Activated CD8-positive, alpha-beta T cell treated with anti-CD3 and anti-CD28 coated beads for 36 hours (primary cell): ENCODE data around the gene SUGCT. TPM values are rescaled to one million over a fixed set of nuclear protein-coding genes. Genes with fewer than 3 reads are reported as not detected.

Experiments used
- ATAC-seq: fragments of 200-7000 bp; cut with Tn5 transposase; one replicate; pipeline ENCODE4 v1.10.0; 2021; ENCODE audit warnings: mild to moderate bottlenecking, moderate library complexity
- CTCF ChIA-PET: fragments of 350-600 bp; sonication (Branson Sonifier 250); formaldehyde crosslinking; loops from one replicate; lab custom pipeline; 2021; ENCODE audit warnings: antibody characterized with exemption; lab: Charles Lee
- POLR2A ChIA-PET: fragments of 350-600 bp; sonication (Branson Sonifier 250); formaldehyde crosslinking; loops from one replicate; lab custom pipeline; 2021; ENCODE audit warnings: antibody characterized with exemption; lab: Charles Lee
- DNase-seq: peaks from one replicate; pipeline ENCODE4 v3.0.0-alpha.2; 2020
- H3K27ac Mint-ChIP-seq: one replicate; pipeline ENCODE4 v1.8.0; 2021; ENCODE audit warnings: mild to moderate bottlenecking, mixed read lengths
- H3K27me3 Mint-ChIP-seq: one replicate; pipeline ENCODE4 v1.8.0; 2021; ENCODE audit warnings: mixed read lengths
- H3K36me3 Mint-ChIP-seq: one replicate; pipeline ENCODE4 v1.8.0; 2021; ENCODE audit warnings: low read depth, mixed read lengths
- H3K4me1 Mint-ChIP-seq: one replicate; pipeline ENCODE4 v1.8.0; 2021; ENCODE audit warnings: low read depth, mixed read lengths
- H3K4me3 Mint-ChIP-seq: one replicate; pipeline ENCODE4 v1.8.0; 2021; ENCODE audit warnings: mild to moderate bottlenecking, moderate library complexity, mixed read lengths
- H3K9me3 Mint-ChIP-seq: one replicate; pipeline ENCODE4 v1.8.0; 2021; ENCODE audit warnings: mixed read lengths
- CTCF ChIP-seq: fragments of 200-600 bp; IDR thresholded peaks from one replicate; pipeline ENCODE4 v1.8.0; 2022; ENCODE audit warnings: antibody characterized with exemption, mild to moderate bottlenecking
- intact Hi-C: fragments of 100-400 bp; cut with micrococcal nuclease; formaldehyde crosslinking; loops from one replicate; pipeline ENCODE4 v1.10.0; 2022
- total RNA-seq, 2 experiments: library from RNA; stranded (reverse); gene quantifications; one replicate each; pipeline ENCODE4 v1.2.3, GENCODE V29; 2021

Gene SUGCT
- total RNA-seq, 2 experiments from 2014 or later: 1.6 to 2.0 TPM

- no peaks in the 10 kb centered on the region for H3K9me3 Mint-ChIP-seq
- ChIA-PET POLR2A (no interaction called here), CTCF (no interaction called here)
- H3K27me3 Mint-ChIP-seq: no peaks in the 10 kb centered on the region
- H3K36me3 Mint-ChIP-seq: peaks cover 18% of the 10 kb centered on the region
- peak overlapping the region; percentile 64 for H3K27ac Mint-ChIP-seq
- TF ChIP-seq CTCF: no peak
- DNase-seq (no peak), ATAC-seq (no peak)
- H3K4me3 Mint-ChIP-seq: no peak overlapping the region
- intact Hi-C loops: no loop called here
- peaks cover 9% of the 10 kb centered on the region for H3K4me1 Mint-ChIP-seq
Observed at GRCh38 chr7:40095695-40096327, 39.0 kb upstream of the SUGCT start.

- Mint-ChIP-seq H3K9me3 (no peaks in the 10 kb centered on the region), H3K27ac (no peak overlapping the region), H3K36me3 (peaks cover 16% of the 10 kb centered on the region), H3K4me1 (peaks cover 9% of the 10 kb centered on the region), H3K27me3 (no peaks in the 10 kb centered on the region), H3K4me3 (no peak overlapping the region)
- intact Hi-C loops: no loop called here
- TF ChIP-seq CTCF: no peak
- no peak for ATAC-seq
- DNase-seq: no peak
- CTCF ChIA-PET: interaction anchor here (1.5 kb wide), 1 partner anchor 45 kb away, joined by 5 read pairs; no protein-coding TSS in a partner anchor
- POLR2A ChIA-PET: interaction anchor here (0.6 kb wide), 1 partner anchor 11 kb away, joined by 3 read pairs; no protein-coding TSS in a partner anchor
Observed at GRCh38 chr7:40097728-40098127, 37.1 kb upstream of the SUGCT start.

GRCh38 chr7:40098810-40099209, 36.0 kb upstream of the SUGCT start:
- no peaks in the 10 kb centered on the region for H3K27me3 Mint-ChIP-seq
- H3K4me1 Mint-ChIP-seq: peaks cover 9% of the 10 kb centered on the region
- ATAC-seq (no peak), DNase-seq (no peak)
- H3K27ac Mint-ChIP-seq: no peak overlapping the region
- intact Hi-C loops: no loop called here
- no peaks in the 10 kb centered on the region for H3K9me3 Mint-ChIP-seq
- H3K4me3 Mint-ChIP-seq: no peak overlapping the region
- peaks cover 16% of the 10 kb centered on the region for H3K36me3 Mint-ChIP-seq
- POLR2A ChIA-PET: no interaction called here
- CTCF ChIA-PET: no interaction called here
- TF ChIP-seq CTCF: no peak

- POLR2A ChIA-PET: no interaction called here
Observed at GRCh38 chr7:40099837-40100236, 35.0 kb upstream of the SUGCT start.

More at GRCh38 chr7:40099837-40100236, 35.0 kb upstream of the SUGCT start:
- intact Hi-C loops: no loop called here
- Mint-ChIP-seq H3K27ac (no peak overlapping the region), H3K4me1 (peaks cover 9% of the 10 kb centered on the region), H3K27me3 (no peaks in the 10 kb centered on the region), H3K4me3 (no peak overlapping the region), H3K9me3 (no peaks in the 10 kb centered on the region), H3K36me3 (peaks cover 8% of the 10 kb centered on the region)
- no peak for ATAC-seq
- TF ChIP-seq CTCF: no peak
- no peak for DNase-seq
- CTCF ChIA-PET: no interaction called here
